ENCODE results near the gene NLRP7. TPM values are rescaled to one million over a fixed set of nuclear protein-coding genes. Genes with fewer than 3 reads are reported as not detected.
"Not testable (repeated sequence)": the region's sequence is repeated elsewhere in the genome, so short reads cannot be mapped to it uniquely, and the experiment has no call there.

The NLRP7 gene
- total and polyA plus RNA-seq, 9 donors, result 0.10 to 0.64 TPM; not detected in 7

DNA sequence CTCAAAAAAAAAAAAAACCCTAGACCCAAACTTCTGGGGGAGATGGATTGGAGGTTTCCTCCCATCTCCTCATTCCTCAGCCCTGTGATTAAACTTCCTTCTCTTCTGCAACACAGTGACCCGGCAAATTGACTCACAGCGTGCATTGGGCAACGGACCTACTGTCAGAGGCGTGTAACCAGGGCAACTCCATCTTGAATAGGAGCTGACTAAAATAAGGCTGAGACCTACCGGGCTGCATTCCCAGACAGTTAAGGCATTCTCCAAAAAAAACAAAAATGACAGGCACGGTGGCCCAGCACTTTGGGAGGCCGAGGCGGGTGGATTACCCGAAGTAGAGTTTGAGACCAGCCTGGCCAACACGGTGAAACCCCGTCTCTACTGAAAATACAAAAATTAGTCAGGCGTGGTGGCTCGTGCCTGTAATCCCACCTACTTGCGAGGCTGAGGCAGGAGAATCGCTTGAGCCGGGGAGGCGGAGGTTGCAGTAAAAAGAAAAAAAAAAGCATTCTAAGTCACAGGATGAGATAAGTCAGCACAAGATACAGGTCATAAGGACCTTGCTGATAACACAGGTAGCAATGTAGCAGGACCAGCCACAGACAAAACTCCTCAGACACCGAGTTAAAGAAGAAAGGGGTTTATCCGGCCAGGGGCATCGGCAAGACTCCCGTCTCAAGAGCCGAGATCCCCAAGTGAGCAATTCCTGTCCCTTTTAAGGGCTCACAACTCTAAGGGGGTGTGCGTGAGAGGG is 5.4 kb upstream of the NLRP7 start:
- intact Hi-C loops (cut with DNase I), result no loop called here
- Histone ChIP-seq H3K27me3 (no peaks in the 10 kb centered on the region), H3K4me1 (ENCODE audit: insufficient read depth) (no peaks in the 10 kb centered on the region), H3K9me3 (no peaks in the 10 kb centered on the region), H3K4me3 (no peak overlapping the region), H3K27ac (no peak overlapping the region), H3K36me3 (no peaks in the 10 kb centered on the region)
- TF ChIP-seq EP300 (IDR thresholded peaks at IDR 0.05), result no peak
- TF ChIP-seq, protein P1, sequence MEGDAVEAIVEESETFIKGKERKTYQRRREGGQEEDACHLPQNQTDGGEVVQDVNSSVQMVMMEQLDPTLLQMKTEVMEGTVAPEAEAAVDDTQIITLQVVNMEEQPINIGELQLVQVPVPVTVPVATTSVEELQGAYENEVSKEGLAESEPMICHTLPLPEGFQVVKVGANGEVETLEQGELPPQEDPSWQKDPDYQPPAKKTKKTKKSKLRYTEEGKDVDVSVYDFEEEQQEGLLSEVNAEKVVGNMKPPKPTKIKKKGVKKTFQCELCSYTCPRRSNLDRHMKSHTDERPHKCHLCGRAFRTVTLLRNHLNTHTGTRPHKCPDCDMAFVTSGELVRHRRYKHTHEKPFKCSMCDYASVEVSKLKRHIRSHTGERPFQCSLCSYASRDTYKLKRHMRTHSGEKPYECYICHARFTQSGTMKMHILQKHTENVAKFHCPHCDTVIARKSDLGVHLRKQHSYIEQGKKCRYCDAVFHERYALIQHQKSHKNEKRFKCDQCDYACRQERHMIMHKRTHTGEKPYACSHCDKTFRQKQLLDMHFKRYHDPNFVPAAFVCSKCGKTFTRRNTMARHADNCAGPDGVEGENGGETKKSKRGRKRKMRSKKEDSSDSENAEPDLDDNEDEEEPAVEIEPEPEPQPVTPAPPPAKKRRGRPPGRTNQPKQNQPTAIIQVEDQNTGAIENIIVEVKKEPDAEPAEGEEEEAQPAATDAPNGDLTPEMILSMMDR (IDR thresholded peaks at IDR 0.05), result no peak
- no peak for TF ChIP-seq POLR2A (IDR thresholded peaks at IDR 0.05)
- 86 to 90% (median 88%) methylated on average over 23 of the region's 23 CpGs for WGBS, 3 donors
- no peak for DNase-seq

DNA sequence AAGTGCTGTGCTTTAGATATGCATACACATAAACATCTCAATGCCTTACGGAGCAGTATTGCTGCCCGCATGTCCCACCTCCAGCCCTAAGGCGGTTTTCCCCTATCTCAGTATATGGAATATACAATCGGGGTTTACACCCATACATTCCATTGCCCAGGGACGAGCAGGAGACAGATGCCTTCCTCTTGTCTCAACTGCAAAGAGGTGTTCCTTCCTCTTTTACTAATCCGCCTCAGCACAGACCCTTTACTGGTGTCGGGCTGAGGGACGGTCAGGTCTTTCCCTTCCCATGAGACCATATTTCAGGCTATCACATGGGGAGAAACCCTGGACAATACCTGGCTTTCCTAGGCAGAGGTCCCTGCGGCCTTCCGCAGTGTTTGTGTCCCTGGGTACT is 3.2 kb upstream of the NLRP7 start:
- 57 to 65% (median 63%) methylated on average over 8 to 10 of the region's 10 CpGs for WGBS, 3 donors
- H3K4me1 ChIP-seq (ENCODE audit: insufficient read depth); H3K27me3 ChIP-seq; H3K4me3 ChIP-seq; H3K36me3 ChIP-seq; intact Hi-C loops (cut with DNase I); DNase-seq; H3K9me3 ChIP-seq; H3K27ac ChIP-seq: not testable (repeated sequence)

- no peak overlapping the region for H3K27ac ChIP-seq
- H3K4me1 ChIP-seq (ENCODE audit: insufficient read depth), result no peaks in the 10 kb centered on the region
- no peak for TF ChIP-seq POLR2A (IDR thresholded peaks at IDR 0.05)
- TF ChIP-seq, protein P1 (IDR thresholded peaks at IDR 0.05), result no peak
- no peak for TF ChIP-seq EP300 (IDR thresholded peaks at IDR 0.05)
- DNase-seq, result no peak
- no peak overlapping the region for H3K4me3 ChIP-seq
- intact Hi-C loops (cut with DNase I), result no loop called here
- no peaks in the 10 kb centered on the region for H3K27me3 ChIP-seq
- 31 to 72% (median 46%) methylated on average over 2 of the region's 2 CpGs for WGBS, 3 donors
- H3K9me3 ChIP-seq, result no peaks in the 10 kb centered on the region
- no peaks in the 10 kb centered on the region for H3K36me3 ChIP-seq
These were observed 2.1 kb upstream of the NLRP7 start for GRCh38 chr19:54949412-54949811.

- not testable (repeated sequence) for H3K9me3 ChIP-seq
These were observed 3.5 kb downstream of the NLRP7 start for GRCh38 chr19:54943772-54944361.

GRCh38 chr19:54939538-54939937 is 7.8 kb downstream of the NLRP7 start:
- H3K36me3 ChIP-seq; DNase-seq; H3K4me1 ChIP-seq (ENCODE audit: insufficient read depth); H3K4me3 ChIP-seq; H3K9me3 ChIP-seq; H3K27ac ChIP-seq; H3K27me3 ChIP-seq; intact Hi-C loops (cut with DNase I): not testable (repeated sequence)
- WGBS, 3 donors, result 58 to 73% (median 64%) methylated on average over 13 to 16 of the region's 28 CpGs

More at GRCh38 chr19:54943772-54944361, 3.5 kb downstream of the NLRP7 start:
- H3K27me3 ChIP-seq; DNase-seq; H3K4me3 ChIP-seq; H3K27ac ChIP-seq; H3K4me1 ChIP-seq (ENCODE audit: insufficient read depth); intact Hi-C loops (cut with DNase I); H3K36me3 ChIP-seq: not testable (repeated sequence)
- WGBS, 3 donors, result 47 to 67% (median 60%) methylated on average over 11 of the region's 11 CpGs

DNA sequence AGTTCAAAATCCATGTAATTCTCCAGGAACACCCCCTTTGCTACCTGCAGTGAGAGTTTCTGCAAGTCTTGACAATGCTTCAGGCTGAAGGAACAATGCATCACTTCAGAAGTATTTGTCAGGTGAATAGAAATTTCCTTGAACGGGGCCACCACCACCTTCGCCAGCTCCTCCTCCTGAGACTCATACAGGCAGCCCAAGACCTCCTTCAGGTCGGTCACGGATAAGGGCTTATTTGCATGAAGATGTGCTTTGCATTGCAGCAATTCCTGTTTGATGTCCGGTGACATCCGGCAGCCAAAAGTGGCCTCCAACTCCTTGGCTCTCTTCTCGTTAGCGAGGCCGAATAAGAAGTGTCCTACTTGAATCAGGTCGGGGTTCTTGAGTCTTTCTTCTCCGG is 8.4 kb downstream of the NLRP7 start:
- no peak overlapping the region for H3K4me3 ChIP-seq
- H3K27me3 ChIP-seq, result no peaks in the 10 kb centered on the region
- TF ChIP-seq, protein P1 (IDR thresholded peaks at IDR 0.05), result no peak
- no peak for TF ChIP-seq EP300 (IDR thresholded peaks at IDR 0.05)
- TF ChIP-seq POLR2A (IDR thresholded peaks at IDR 0.05), result no peak
- H3K4me1 ChIP-seq (ENCODE audit: insufficient read depth), result no peaks in the 10 kb centered on the region
- no peaks in the 10 kb centered on the region for H3K9me3 ChIP-seq
- WGBS, 3 donors, result 69 to 75% (median 71%) methylated on average over 11 of the region's 11 CpGs
- H3K27ac ChIP-seq, result no peak overlapping the region
- intact Hi-C loops (cut with DNase I), result no loop called here
- H3K36me3 ChIP-seq, result no peaks in the 10 kb centered on the region
- no peak for DNase-seq
